Measurements from ENCODE around the gene EEF1AKMT2.

The EEF1AKMT2 gene

DNA sequence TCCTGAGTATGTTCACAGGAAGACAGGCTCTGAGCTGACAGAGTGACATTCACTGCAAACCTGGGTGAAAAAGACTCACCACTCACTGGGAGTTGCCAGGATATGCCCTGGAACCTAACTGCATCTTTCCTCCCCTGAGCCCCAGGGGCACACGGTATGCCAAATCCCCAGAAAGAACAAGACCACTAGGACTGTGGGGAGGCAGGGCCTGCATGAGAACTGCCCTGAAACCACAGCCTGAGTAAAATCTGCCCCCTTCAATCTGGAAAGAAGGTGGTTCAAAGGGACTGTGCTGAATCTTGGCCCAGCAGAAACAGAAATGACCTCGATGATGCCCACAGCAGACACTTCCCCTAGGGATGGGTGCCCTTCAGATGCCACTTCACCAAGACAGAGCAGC is 54.0 kb downstream of the EEF1AKMT2 start:
- no peak for DNase-seq (ENCODE audit: low read depth in 2 of 2)

DNA sequence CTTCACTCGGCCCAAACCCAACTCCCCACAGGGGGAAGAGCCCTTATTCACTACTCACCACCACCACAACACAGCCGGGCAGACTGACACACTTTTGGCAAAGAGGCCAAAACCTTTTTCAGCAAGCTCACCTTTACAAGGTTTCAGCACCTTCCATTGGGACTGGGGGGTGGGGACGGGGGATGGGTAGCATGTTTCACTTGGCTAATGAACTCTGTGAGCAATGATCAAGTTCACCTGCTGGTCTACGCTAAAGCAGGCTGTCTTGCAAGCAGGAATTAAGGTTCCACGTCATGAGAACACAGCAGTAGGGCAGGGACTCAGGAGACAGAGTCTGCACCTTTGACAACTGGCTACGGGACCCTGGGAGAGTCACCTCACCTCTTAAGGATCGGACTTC is 54.5 kb downstream of the EEF1AKMT2 start:
- DNase-seq (ENCODE audit: low read depth in 2 of 2) = no peak

GRCh38 chr10:124736491-124737136 is 55.1 kb downstream of the EEF1AKMT2 start:
- DNase-seq (ENCODE audit: low read depth in 2 of 2) = no peak

DNA sequence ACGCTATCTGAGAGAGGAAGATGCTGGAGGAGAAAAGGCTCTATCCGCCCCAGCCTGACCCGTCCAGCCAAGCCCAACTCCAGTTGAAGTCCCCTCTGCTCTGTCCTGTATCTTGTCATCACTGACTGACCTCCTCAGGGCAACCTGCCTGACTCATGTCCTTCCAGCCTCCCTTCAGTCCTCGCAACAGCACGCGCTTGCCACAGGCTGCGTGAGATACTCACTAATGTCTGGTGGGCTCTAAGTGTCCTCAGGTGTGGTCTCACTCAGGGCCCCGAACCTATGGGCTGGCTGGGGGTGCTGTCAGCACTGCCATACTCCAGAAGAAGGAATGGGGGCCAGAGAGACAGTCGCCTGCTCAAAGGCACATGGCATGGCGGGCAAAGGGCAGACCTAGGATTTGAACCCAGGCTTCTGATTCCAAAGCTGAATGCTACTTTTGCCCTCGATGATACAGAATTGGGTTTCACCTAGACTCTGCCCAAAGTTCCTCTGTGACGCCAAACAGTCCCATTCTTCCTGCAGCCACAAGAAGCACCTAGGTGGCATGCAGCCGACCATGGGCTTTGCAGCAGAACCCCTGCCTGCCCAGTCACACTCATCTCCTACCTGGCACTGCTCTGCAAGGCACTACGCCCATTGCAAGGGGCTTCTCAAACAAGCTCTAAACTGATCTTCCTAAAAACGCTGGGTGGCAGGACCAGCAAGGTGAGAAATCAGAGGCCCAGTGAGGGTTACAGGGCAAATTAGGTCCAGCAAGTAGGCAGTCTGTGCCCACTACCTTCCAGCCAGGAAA is 56.0 kb downstream of the EEF1AKMT2 start:
- no peak for DNase-seq (ENCODE audit: low read depth in 2 of 2)

- DNase-seq (ENCODE audit: low read depth in 2 of 2) = no peak
Measured at GRCh38 chr10:124734311-124735166, 57.1 kb downstream of the EEF1AKMT2 start.

DNA sequence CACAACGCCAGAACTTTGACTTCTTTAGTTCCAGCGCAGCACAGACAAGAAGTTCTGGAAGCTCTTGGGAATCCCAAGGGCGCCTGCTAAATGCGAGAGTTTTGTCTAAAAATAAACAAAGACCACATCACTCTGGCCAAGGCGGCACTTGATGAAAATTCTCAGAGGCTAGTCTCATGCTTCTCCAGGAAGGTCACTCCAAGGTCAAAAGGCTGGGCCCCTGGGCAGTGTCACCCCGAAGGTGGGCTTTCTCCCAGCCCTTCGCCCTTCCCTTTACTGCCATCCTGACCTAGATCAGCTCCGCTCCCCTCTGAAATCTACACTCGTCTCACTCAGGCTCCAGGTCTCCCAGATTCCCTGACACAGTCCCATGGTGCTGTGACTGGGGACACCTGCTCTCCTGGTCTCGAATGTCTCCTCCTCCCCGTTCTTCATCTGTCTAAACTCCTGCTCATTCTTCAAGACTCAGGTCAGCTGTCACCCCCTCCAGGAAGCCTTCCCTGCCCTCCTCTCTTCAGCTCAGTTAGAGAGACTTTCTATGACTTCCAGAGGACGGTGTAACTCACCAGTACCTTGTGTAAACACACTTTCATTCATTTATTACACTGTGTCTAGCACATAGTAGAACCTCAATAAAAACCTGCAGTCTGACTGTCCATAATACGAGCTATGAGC is 58.0 kb downstream of the EEF1AKMT2 start:
- no peak for DNase-seq (ENCODE audit: low read depth in 2 of 2)

DNA sequence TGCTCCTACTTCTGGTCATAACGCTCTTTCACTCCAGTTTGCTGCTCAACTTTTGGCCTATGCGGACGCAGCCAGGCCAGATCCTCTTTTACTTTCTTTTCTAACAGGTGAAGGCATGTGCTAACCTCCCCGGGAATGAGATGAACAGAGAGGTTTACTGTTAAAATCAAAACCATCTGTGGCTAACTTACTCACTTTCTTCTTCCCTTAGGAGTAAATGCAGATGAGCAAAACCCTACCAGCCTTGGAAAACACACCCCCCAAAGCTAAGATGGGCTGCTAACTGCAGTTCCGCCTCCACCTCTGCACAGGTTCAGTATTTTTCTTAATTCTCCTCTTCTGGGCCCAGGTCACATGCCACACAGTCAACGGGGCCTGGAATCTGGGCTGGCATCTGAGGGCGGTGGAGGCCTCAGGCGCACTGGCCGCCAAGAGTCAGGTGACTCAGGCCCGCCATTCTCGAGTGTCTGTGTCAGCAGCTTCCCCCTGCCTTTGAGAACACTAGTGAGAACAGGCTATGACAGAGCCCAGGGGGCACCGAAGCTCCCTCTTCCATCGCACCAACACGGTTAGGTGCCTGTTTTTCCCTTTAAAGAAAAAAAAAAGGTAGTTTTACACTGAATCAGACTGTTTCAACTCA is 58.6 kb downstream of the EEF1AKMT2 start:
- DNase-seq (ENCODE audit: low read depth in 2 of 2) = peak in 1 of 2 donors; percentile 49

DNA sequence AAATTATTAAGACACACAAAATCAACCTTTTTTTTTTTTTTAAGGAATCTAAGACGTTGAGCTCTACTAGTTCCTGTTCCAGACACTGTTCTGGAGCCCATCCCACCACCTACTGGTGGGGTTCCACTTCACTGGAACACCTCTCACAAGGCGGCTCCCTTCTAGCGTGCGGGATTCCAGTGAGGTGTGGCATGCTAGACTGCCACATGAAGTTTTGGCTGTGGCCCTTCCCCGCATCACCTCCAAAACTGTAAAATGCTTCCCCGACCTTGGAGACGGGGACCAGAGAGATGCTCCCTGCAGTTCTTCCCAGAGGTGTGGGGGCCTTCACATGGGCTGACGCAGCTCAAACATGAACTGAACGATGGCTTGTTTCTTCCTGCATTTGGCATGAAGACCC is 60.1 kb downstream of the EEF1AKMT2 start:
- DNase-seq (ENCODE audit: low read depth in 2 of 2) = no peak

GRCh38 chr10:124730790-124731189 is 60.9 kb downstream of the EEF1AKMT2 start:
- no peak for DNase-seq (ENCODE audit: low read depth in 2 of 2)

DNA sequence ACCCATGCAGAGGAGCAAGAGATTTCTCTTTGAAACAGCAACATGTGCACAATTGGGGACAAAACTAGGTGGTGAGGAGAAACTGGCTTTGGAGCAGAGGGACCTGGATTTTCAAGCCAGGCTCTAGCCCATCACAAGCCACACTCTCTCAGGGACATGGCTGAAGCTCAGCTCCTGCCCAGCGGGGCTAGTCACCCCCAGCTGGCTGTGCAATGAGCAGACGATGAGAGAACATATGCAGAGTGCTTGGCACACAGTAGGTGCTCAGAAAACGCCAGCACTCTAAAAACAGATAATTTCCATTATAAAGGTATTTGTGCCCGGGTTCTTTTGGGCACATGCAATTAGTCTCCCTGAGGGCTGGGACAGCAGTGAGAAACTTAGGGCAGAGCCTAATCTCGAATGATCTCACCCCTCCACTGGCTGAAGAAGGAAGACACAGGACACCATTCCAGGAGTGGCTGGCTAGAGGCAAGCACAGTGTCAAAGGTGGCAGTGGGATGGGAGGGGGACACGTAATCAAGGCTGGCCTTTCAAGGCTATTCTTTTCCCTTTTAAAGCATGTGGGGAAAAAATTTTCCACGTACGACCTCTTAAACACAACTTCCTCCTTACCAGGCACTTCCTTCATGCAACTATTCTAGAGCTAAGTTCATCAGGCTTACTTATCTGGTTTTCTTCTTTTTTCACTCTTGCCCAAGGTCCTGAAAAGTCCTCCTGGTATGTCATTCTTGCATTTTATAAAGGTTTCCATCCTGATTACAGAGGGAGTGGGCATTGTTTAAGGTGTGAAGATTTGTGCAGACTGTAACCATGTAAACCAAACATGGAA is 62.6 kb downstream of the EEF1AKMT2 start:
- no peak for DNase-seq (ENCODE audit: low read depth in 2 of 2)

- DNase-seq (ENCODE audit: low read depth in 2 of 2) = no peak
Measured at GRCh38 chr10:124728071-124728829, 63.4 kb downstream of the EEF1AKMT2 start.

- no peak for DNase-seq (ENCODE audit: low read depth in 2 of 2)
Measured at GRCh38 chr10:124727361-124727960, 64.2 kb downstream of the EEF1AKMT2 start.

- no peak for DNase-seq (ENCODE audit: low read depth in 2 of 2)
Measured at GRCh38 chr10:124725791-124726190, 65.9 kb downstream of the EEF1AKMT2 start.

GRCh38 chr10:124725171-124725631 is 66.5 kb downstream of the EEF1AKMT2 start:
- DNase-seq (ENCODE audit: low read depth in 2 of 2) = no peak

- no peak for DNase-seq (ENCODE audit: low read depth in 2 of 2)
Measured at GRCh38 chr10:124724279-124725027, 67.2 kb downstream of the EEF1AKMT2 start.

DNA sequence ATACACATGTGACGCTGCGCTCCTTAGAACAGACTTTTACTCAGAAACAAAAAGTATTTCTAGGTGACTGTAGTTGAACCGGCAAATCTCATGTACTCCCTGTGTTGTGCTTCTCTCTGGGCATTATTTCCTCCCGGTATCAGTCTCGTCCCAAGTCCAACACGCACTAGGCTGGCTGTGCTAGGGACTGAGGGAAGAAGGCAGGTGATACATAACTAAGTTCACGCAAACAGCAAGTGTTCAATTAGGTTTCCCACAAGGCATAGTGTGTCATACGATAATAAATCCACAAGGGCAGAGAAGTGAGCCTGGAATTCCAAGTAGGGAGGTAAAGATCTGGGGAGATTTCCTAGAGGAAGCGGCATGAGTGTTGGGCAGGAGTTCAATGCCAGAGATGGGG is 67.9 kb downstream of the EEF1AKMT2 start:
- no peak for DNase-seq (ENCODE audit: low read depth in 2 of 2)

DNA sequence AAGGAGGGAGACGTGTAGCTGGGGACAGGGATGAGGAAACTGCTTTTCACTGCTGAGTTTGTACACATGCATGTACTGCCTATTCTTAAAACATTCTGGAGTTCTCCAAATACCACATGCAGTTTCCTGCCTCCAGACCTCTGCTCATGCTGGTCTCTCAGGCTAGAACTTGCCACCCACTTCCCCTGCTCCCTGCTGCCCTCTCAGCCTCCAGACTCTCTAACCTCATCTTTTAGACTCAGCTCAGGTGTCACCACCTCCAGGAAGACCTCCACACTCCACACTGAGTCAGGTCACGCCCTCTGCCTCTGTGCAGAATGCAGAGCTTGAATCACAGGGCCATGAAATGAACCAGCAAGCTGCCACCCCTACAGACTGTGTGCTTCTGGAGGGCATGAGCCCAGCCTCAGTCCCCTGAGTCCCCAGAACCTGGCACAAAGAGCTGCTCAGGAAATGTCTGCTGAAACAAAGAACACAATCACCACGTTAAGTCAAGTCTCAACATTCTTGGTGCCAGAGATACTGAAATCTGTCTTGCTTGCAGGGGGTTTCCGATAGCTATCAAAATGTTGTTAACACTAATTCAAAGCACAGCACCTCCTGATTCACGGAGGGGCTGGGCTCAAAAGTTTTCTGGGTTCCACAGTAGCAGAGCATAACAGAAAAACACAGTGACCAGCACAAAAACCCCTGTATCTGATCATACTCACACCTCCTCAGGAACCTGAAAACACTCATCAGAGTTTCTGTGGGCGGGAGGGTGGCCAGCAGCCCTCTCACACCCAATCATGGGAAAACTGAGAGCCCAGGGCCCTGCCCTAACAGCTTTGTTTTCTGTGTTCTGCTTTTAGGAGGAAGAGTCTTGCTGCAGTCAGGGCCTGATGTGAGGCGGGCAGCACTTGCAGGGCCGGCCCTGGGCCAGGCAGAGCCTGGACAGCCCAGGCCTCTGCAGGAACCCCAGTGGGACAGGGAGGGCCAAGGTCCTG is 68.6 kb downstream of the EEF1AKMT2 start:
- DNase-seq (ENCODE audit: low read depth in 2 of 2) = peak in 1 of 2 donors; percentile 43
